ENCODE results near the gene TEPSIN.
"Not testable (repeated sequence)": the region's sequence is repeated elsewhere in the genome, so short reads cannot be mapped to it uniquely, and the experiment has no call there.

The TEPSIN gene

DNA sequence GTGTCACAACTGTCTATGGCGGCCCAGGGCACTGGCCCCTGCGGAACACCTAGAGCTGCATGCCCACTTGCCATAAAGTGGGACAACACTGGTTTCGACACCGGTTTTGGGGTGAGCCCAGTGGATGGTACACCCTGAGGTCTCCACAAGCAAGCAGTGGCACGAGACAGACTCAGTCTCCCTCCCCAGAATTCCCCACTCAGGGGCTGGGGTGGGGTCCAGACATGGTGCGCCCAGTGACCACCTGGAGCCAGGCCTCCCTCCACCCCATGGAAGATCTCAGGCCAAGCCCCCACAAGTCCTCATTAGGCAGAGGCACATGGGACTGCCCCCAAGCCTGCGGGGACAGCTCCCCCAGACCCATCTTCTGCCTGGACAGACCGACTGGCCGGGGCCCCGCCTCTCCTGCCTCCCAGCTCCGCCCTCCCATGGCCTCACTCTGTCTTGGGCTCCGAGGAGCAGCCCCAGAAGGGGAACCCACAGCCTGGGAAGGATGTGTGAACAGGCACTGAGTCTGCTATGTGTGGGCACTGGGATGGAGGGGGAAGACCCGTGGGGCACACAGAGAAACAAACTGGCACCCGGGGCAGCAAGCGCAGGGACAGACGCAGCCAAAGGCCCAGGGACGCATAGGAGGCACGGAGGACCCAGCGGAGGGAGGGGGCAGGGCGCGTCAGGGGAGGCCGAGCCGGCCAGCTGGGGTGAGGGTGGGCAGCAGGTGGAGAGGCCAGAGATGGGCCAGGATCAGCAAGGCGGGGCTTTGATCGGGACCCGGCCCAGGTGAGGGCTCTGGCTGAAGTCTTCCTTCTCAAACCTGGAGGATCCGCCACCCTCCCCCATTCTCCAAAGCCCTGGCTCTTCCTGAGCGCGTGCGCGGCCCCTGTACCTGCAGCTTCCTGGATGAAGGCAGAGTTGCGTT lies 2.8 kb downstream of the TEPSIN start:
- no peak for DNase-seq (ENCODE audit: low read depth in 3 of 3)

- no peak for DNase-seq (ENCODE audit: low read depth in 3 of 3)
Observed at GRCh38 chr17:81234940-81235821, 3.7 kb downstream of the TEPSIN start.

GRCh38 chr17:81234506-81234855 lies 4.4 kb downstream of the TEPSIN start:
- no peak for DNase-seq (ENCODE audit: low read depth in 3 of 3)

GRCh38 chr17:81233811-81234505 lies 4.9 kb downstream of the TEPSIN start:
- DNase-seq (ENCODE audit: low read depth in 3 of 3) = no peak

DNA sequence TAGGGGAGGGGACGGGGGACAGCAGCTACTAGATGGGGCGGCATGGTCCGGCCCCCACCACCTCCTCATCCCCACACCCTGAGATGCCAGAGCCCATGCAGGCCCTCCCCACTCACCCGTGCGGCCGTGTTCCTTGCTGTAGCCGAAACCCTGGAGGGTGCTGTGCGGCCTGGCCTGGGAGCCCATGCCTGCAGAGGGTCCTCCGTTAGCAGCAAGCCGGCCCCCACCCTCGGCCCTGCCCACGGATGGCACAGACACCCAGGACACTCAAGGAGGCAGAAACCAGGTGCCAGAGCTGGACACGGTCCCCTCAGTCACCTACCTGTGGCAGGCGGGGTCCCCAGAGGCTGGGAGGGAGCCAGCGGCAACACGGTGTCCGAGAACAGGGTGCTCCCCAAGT lies 5.5 kb downstream of the TEPSIN start:
- DNase-seq (ENCODE audit: low read depth in 3 of 3) = no peak

GRCh38 chr17:81232616-81233241 lies 6.1 kb downstream of the TEPSIN start:
- no peak for DNase-seq (ENCODE audit: low read depth in 3 of 3)

DNA sequence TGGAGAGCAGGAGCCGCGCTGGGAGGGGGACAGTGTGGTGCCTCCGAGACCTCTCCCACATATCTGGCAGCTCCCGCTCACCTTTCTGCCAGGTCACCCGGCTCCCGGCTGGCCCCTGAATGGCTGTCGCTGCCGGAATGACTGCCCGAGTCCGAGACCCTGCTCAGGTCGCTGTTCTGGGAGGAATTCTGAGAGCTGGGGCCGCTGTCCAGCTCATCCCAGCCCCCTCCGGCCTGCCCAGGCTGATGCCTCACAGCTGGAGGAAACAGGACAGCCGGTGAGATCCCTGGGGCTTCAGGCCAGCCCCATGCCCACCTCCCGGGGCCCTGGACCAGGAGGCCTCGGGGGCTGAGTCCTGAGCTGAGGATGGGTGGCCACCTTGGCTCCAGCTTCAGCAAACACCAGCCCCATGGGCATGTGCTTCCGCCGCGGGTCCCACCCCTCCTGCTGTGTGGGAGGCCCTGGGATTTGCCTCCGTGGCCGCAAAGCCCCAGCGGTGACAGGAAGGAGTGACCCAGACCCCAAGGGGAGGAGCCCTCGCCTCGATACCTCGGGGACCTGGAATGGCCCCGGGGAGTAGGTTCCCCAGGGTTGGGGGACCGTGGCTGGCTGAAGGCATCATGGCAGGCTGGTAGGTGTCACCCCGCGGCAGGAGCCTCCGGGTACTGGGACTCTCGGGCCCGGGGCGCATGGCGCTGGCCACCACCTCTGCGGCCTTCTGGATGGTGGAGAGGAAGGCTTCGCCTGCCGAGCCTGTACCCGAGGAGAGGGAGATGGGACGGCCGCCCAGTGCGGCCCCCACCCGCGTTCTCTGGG lies 6.9 kb downstream of the TEPSIN start:
- DNase-seq (ENCODE audit: low read depth in 3 of 3) = no peak

DNA sequence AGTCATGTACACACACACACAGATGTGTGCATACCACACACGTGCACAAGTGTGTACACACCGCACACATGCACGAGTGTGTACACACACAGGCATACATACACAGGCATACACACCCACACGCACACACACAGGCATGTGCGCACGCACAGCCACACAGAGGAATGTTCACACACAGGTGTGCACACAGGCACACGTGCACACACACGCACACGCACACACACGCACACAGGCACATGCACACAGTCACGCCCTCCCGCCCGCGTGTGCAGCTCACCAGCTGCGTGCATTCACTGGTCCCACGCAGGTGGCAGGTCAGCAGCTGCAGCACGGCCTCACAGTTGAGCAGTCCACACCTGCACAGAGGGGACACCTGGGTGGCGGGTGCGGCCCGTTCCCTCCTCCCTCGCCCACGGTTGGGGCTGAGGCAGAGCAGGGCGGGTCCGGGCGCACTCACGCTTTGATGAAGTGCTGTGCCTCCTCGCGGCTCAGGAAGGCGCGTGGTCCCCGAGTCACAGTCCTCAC lies 7.7 kb downstream of the TEPSIN start:
- no peak for DNase-seq (ENCODE audit: low read depth in 3 of 3)

DNA sequence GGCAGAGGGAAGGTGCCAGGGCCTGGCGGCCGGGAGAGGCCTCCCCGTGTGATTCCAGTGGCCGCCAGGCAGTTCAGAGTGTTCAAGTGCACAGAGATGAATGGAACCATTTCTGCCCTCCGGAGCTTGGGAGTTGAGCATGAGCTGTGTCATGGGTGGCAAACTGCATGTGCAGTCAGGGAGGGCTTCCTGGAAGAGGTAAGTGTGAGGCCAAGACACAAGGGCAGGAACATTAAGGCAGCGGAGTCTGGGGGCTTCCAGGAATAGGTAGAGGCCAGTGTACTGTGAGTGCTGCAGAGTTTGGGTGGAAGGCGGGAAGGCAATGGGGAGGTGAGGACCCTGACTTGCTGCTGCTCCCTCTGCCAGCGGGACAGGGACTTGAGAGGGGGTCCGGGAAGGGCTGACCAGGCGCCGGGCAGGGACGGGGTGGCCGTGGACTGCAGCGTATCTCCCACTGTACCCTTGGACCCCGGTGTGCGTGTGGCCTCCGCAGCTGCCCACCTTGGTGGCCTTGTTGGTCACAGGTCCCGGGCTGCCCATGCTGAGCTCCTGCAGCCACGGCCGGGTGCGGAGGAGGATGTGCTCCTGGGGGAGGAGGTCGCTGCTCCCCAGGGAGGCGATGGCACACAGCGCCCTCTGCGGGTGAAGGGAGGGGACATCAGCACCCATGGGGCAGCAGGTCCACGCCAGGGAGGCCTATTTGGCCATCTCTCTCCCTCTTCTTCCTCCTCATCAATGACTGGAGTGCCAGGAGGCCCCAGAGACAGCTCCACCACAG lies 8.6 kb downstream of the TEPSIN start:
- no peak for DNase-seq (ENCODE audit: low read depth in 3 of 3)

DNA sequence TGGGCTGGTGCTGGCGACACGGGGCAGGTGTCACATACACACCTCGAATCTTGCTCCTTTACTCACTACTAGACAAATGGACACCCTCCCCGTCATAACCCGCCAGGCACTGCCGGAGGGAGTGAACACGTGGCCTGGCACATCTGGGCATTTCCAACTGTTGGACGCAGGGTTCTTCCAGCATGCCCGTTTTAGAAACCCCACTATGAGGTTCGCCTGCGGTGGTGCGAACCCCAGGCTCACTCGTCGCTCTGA lies 9.3 kb downstream of the TEPSIN start:
- DNase-seq (ENCODE audit: low read depth in 3 of 3) = no peak

DNA sequence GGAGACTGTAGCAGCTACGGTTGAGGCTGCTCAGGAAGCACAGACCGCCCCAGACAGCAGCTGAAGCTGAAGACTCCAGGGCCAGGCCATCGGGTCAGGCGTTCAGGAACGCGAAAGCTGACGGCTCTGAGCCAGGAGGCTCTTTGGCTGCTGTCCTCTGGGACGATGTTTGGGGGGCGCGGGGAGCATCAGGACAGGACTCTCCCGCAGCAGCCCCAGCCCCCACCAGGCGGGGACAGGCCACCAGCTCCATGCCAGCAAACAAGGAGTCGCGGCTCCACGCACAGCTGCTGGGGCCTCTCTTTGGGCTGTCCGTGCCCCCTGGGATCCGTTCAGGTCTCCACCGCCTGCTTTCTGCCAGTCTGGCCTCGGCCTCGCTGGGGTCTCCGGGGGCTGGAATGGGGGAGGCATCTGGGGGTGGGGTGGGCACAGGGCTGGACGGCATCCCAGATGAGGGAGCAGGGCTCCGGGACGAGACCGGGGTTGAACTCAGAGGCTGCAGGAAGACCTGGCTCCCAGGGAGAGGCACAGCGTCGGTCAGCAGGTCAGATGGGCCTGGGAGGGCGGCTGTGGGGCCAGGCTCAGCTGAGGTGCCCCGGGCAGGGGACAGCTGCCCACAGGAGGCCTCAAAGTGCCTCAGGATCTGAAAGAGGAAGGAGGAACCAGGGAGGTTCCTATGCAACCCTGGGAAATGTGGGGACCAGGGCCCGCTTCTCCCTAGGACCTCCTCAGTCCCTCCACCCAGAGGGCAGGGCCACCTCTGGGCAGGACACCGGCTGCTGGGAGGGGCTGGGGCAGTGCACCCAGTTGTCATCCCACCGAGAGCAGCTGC lies 9.8 kb downstream of the TEPSIN start:
- no peak for DNase-seq (ENCODE audit: low read depth in 3 of 3)

DNA sequence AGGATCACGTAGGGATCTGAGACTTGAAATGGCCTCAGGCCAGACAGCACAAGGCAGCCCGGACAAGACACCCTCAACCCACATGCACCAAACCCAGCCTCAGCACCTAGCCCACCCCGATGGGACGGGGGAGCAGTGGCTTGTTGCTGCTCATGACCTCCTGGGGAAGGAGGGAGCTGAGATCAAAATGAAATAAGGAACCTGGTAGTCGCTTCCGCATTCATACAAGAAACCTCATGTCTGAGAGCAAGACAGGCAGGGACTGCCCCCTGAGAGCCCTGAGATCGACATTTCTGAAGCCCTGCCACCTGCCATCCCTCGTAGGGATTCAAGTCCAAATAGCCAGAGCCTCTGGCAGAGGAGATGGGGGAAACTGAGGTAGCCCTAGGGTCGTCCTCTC lies 10.4 kb downstream of the TEPSIN start:
- DNase-seq (ENCODE audit: low read depth in 3 of 3) = no peak

DNA sequence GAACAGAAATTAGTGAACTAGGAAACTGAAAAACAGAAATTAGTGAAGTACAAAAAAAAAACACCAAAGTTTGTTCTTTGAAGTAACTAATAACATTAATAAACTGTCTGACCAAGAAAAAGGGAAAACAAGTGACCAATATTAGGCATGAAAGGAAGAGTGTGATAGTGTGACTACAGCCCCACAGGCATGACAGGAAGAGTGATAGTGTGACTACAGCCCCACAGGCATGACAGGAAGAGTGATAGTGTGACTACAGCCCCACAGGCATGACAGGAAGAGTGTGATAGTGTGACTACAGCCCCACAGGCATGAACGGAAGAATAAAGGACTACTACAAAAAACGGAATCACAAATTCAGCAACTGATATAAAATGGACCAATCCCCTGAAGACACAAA lies 11.2 kb downstream of the TEPSIN start:
- DNase-seq (ENCODE audit: low read depth in 3 of 3) = not testable (repeated sequence)

DNA sequence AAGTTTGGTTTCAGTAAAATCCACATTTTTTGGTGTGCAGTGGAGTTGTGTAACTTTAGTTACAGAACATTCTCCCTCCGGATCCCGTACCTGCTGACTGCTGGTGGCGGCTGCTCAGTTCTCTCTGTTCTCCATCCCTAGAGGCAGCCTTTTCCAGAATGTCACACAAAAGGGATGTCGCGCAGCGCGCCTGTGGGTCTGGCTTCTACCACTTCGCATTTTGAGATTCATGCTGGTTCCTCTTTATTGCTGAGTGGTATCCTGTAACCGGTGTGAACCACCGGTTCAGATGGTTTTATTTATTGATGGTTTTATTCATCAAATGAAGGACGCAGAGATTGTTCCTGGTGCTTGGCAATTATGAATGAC lies 15.1 kb downstream of the TEPSIN start:
- DNase-seq (ENCODE audit: low read depth in 3 of 3) = no peak

- DNase-seq (ENCODE audit: low read depth in 3 of 3) = peak; percentile 98 to 100 (median 100)
Observed at GRCh38 chr17:81222906-81223761, 15.7 kb downstream of the TEPSIN start, which contains the start of gene CEP131. TSS of gene CEP131 (minus strand) at chr17:81222965. CDS start at chr17:81220056, 2,909 bp downstream.

GRCh38 chr17:81222620-81222905 lies 16.3 kb downstream of the TEPSIN start:
- DNase-seq (ENCODE audit: low read depth in 3 of 3) = no peak

- DNase-seq (ENCODE audit: low read depth in 3 of 3) = no peak
Observed at GRCh38 chr17:81221842-81222619, 16.8 kb downstream of the TEPSIN start.

Data from stimulated activated CD4-positive, alpha-beta T cell treated with anti-CD3 and anti-CD28 coated beads, TNF-alpha, amount 100 ng/mL, for 48 hours (primary cell).